Esophagus mucosa (tissue), 1 donor: ENCODE measurements around the gene MED15. TPM values are rescaled to one million over a fixed set of nuclear protein-coding genes. Genes with fewer than 3 reads are reported as not detected.
A peak's percentile ranks its signal among the peaks of the same experiment; 100 is the strongest.
"Not testable (repeated sequence)": the region's sequence is repeated elsewhere in the genome, so short reads cannot be mapped to it uniquely, and the experiment has no call there.

Experiments used
- ATAC-seq: fragments of 200-7000 bp; cut with Tn5 transposase; one replicate; pipeline ENCODE4 v1.9.1; 2020
- total RNA-seq: library from RNA; stranded (reverse); gene quantifications from one replicate; pipeline ENCODE4 v1.2.4, GENCODE V29; 2023
- donor health status: DM: yes; HTN: yes; CAD: no.

The MED15 gene
- total RNA-seq, 1 donor from 2014 or later = 51.7 TPM

DNA sequence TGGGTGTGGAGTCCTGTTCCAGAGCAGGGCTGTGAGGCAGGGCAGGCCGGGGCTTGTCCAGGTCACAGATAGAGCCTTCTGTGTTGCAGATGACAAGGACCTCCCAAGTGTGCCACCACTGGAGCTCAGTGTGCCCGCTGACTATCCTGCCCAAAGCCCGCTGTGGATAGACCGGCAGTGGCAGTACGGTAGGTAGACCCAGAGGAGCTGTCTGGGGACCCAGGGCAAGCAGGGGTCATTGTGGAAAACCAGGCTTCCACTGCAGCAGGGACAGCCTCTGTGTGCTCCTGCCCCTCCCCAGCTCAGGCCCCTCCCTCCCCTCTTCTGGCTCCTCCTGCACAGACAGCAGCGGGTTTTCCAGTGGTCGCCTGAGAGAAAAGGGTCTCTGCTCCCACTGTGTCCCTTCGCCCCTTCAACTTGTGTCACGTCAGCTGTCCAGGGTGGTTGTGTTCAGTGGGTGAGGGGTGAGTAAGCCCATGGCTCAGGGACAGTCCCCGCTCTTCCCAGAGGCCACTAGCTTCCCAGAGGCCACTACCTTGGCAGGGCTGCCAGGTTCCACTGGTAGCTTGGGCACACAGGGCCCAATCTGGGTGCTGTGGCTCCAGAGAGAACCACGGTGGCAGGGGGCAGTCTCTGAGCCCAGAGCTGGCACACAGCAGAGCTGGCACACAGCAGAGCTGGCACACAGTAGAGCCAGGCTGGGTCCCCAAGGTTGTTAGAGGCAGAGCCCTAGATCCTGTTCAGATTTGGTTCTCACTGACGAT, 78.4 kb downstream of the MED15 start:
- ATAC-seq = peak; percentile 68

DNA sequence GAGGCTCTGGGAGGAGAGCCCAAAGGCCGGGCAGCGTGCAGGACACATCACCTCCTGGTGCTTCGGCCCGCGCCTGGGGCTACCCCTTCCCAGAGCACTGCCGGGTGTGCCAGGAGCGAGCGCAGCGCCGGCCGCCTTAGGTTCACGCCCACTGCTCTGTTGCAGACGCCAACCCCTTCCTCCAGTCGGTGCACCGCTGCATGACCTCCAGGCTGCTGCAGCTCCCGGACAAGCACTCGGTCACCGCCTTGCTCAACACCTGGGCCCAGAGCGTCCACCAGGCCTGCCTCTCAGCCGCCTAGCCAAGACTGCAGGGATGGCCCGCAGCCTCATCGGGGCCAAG, 79.0 kb downstream of the MED15 start:
- peak; percentile 6 for ATAC-seq

DNA sequence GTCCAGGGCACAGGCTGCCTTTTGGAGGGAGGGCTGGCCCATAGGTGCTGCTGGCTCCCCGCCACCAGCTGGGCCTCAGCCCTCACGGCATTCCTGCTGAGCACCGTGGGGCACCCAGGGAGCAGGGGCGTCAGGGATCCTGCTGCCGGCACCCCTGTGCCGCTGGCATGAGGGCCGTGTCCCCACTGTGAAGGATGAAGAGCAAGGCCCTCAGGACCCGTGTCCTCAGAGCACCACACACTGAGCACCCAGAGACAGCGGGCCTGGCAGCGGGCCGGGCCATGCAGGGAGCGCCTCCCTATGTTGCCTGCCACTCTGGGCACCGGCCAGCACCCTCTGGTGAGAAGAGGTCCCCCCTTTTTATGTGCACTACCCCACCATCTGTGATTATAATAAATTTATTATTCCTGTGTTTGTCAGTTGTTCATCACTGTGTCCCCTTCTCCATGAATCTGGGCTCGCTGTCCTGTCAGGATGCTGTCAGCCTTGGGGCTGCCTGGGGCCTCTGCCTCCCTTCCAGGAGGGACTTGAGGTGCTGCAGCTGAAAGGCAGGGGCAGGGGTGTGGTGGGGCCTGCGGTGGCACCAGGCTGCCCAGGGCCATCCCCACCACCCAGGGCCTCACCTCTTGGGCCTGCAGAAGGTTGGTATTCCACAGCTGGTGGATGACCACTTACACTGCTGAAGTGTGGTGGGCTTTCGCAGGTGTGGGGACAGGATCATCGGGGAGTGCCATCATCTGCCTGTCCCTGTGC, 80.0 kb downstream of the MED15 start:
- no peak for ATAC-seq

DNA sequence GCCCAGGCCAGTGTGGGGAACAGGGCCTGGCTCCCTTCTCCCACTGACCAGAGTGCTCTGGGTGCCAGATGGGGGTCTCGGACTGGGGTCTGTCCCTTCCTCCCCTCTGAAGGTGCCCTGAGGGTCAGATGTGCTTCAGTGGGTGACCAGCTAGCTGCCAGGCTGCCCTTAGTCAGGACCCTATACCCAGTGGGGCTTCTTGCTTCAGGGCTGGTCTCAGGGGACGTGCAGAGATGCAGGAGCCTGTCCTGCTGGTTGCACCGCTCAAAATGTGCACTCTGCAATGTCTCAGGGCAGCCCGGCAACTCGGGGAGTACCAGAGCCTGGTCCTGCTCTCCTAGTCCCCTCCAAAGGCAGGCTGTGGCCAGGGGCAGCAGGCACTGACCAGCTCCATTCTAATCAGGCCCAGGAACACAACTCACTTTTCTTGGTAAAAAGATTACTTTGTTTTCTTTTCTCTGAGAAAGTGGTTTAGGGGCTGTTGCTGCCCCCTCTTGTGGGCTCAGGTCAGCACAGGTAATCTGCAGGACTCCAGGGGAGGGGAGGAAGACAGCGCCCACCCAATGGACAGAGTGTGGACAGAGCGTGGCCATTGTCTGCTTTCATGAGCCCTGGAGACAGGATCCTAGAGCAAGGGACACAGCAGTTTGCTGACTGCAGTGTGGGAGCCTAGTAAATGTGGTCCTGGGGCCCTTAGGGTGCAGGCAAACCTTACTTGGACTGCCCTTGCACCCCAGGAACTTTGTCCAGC, 80.9 kb downstream of the MED15 start:
- ATAC-seq = no peak

DNA sequence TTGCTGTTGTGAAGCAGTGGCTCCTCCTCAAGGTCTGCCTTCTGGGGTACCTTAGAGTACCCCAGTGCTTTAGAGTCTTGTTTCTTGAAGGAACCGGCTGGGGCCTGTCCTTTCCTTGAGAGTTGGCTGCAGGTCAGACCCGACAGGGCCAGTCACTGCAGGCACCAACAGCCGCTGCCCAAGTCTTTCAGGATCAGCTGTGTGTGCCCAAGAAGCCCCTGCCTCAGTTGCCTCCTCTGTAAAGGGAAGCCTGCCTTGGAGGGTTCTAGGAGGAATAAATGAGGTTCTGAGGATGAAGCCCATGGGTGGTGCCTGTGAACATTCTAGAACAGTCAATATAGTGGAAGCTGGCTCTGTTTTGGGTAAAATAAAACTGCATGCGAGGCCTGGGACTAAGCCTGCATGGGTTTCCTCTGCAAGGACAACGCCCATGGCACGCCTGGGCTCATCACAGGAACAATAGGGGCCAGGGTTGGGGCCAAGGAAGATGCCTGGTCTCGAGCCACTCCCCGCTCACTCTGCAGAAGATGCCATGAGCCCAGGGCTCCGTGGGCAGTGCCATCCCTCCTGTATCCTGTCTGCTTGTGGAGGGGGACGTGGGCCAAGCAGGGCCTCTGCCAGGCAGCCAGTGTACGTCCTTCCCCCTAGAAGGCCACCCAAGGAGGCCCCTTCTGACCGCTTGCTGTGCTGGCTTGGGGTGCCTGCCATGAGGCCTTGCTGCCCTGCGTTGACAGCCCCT, 81.6 kb downstream of the MED15 start:
- peak; percentile 37 for ATAC-seq

DNA sequence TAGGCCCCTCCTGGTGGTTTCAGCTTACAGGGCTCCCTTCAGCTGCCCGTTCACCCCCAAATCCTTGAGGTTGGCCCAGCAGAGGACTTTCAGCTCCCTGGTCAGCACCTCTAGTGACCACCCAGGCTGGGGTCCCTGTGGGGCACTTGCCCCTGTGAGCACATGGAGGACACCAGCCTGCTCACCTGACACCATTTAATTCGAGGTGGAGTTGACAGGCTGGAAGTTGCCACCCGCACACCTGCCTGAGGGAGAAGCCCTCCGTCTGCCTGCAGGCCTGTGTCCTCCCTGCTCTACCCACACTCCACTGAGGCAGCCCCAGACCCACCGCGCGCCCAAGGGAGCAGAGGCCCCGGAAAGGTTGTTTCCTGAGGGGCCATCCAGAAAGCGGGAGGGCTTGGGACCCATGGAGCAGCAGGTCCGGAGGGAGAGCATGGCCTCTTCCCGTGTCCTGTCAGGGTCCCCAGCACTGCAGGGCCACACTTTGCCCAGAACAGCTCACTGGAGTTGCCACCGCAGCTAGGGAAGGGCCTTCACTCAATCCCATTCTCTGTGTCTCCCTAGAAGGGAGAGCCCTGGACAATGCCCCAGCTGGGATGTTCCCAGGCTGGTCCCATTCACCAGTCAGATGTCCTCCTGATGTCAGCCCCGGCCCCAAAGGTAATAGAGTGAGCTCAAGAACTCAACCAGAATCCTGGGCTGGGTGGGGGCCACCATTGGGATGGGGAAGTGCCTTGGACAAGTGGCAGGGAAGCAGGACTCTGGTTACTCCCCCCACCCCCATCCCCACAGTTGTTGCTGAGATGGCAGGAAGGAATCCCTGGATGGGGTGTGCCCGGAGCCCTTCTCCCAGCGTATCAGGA, 82.4 kb downstream of the MED15 start:
- ATAC-seq = no peak

DNA sequence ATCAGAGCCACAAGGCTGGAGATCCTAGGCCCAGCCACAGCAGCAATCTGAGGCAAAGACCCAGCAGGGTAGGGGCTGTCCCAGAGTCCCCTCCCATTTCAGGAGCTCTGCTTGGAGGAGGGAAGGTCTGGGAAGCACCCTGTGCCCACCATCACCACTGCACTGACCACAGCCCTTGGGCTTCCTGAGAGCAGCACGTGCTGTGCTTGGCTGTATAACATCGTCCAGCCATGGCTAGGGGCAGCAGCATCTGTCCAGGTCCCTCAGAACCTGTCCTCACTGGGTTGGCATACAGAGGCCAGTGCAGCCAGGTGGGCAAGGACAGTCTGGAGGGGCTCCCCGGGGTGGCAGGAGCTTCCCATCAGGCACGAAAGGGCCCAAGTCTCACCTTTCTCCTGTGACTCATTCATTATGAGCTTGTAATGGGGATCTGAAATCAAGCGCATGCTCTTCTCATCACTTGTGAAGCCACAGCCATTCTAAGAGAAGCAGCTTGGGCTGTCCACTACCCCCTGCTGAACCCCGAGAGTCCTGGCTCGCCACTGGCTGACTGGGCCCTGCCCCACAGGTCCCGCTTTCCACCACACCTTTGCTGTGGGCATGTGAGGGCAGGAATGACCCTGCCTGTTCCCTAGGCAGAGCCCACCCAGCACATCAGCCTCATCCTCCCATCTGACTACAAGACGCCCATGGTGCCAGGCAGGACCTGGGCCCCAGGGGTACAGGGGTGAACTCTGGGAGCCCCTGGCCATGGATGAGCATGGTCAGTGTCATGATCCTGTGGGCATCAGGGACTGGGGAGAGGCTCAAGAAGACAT, 83.3 kb downstream of the MED15 start:
- ATAC-seq = no peak

DNA sequence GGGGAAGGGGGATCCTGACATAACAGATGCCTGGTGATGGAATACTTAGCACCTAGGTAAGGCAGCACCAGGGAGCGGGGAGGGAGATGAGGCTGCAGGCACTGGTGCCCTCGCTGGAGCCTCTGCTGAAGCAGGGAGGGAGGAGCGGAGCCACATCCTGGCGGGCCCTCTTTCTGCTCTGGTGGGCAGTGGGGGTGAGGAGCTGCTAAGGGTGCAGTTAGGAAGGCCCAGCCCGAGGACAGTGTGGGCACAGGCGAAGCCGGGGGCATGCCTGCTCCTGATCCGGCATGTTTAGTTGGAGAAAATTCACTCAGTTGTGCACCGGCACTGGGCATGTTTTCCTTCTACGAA, 83.9 kb downstream of the MED15 start:
- peak; percentile 7 for ATAC-seq

DNA sequence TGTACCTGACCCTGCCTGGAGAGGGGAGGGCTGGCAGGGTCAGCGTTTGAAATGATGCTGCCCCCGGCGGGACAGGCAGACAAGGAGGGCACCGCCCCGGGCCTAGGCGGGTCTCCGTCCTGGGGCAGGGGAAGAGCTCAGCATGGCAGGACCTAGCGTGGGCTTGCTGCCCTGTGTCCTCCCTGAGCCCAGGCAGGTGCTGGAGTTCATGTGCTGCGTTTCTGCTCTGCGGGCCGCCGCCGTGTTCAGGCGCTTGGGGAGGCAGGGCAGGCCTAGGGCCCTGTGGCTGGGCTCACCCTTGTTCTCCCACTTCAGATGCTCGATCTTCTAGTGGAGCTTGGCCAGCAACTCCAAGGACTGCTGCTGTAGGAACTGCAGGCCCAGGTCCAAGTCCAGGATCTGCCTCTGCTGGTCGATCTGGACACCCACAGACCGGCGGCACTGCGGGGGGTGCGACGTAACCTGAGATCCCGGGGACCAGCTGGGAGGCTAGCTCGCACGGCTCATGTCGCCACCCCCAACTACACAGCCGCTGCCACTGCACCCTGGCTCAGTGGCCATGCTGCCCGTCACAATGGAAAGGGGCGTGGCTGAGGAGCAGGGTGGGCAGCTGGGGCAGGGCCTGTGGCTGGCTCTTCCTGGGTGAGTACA, 84.4 kb downstream of the MED15 start:
- ATAC-seq = peak; percentile 4

DNA sequence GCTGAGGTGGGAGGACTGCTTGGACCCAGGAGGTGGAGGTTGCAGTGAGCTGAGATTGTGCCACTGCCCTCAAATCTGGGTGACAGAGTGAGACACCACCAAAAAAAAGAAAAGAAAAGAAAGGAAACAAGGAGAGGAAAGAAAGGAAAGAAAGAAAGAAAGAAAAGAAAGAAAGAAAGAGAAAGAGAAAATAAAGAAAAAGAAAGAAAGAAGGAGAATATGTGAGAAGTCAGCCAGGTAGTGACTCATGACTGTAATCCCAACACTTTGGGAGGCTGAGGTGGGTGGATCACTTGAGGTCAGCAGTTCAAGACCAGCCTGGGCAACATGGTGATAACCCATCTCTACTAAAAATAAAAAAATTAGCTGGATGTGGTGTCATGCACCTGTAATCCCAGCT, 86.6 kb downstream of the MED15 start:
- not testable (repeated sequence) for ATAC-seq

DNA sequence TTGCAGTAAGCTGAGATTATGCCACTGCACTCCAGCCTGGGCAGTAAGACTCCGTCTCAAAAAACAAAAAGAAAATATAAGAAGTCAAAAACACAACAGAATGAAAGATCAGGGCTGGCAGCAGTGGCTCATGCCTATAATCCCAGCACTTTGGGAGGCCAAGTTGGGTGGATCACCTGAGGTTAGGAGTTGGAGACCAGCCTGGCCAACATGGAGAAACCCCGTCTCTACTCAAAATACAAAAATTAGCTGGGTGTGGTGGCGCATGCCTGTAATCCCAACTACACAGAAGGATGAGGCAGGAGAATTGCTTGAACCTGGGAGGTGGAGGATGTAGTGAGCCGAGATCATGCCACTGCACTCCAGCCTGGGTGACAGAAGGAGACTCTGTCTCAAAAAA, 87.1 kb downstream of the MED15 start:
- ATAC-seq = not testable (repeated sequence)

DNA sequence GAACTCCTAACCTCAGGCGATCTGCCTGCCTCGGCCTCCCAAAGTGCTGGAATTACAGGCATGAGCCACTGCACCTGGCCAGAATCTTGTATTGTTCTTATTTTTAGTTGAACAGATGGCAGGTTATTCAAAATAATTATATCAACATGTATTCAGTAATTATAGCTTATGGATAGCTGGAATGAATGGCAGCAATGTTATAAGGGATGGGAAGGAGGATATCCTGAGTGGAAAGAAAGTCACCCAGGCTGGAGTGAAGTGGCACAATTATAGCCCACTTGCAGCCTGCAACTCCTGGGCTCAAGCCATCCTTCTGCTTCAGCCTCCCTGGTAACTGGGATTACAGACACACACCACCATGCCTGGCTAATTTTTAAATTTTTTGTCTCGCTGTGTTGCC, 88.1 kb downstream of the MED15 start:
- no peak for ATAC-seq

DNA sequence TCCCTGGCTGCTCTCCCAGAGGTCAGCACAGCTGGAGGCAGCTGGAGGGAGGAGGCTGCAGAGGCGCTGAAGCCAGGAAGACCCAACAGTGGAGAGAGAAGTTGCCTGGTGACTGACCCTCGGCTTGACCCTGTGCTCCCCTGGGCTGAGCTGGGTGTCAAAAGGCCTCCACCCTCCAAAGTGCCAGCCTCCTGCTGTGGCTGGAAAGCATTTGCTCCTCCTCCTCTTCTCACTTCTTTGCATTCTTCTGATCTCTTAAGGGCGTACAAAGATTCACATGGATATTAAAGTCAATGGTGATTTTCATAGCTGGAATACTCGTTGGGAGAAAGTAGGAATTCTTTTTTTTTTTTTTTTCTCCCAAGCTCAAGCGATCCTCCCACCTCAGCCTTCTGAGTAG, 91.7 kb downstream of the MED15 start:
- ATAC-seq = no peak

DNA sequence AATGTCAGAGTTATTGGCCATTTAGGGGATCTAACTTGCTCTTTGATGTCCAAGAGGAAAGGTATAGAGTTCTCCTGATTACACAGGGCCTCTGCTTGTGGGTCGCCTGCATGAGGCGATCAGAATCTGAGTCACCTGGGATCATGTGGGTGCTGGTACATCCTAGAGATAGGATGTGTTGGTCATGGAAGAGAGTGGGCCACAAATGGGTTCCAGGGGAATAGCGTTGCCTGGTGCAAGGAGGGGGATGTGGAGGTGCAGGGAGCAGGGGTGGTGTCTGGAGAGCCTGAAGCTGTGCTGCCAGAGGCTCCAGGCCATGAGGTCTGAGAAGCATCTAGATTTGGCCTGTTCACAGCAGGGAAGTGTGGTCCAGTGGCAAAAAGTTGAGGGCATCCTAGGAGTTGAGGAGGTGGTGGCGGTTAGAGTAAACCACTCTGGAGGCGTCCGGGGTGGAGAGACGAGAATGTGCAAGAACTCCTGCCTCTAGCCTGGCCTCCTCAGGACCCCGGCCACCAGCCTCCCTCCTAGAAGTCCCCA, 92.8 kb downstream of the MED15 start:
- no peak for ATAC-seq

DNA sequence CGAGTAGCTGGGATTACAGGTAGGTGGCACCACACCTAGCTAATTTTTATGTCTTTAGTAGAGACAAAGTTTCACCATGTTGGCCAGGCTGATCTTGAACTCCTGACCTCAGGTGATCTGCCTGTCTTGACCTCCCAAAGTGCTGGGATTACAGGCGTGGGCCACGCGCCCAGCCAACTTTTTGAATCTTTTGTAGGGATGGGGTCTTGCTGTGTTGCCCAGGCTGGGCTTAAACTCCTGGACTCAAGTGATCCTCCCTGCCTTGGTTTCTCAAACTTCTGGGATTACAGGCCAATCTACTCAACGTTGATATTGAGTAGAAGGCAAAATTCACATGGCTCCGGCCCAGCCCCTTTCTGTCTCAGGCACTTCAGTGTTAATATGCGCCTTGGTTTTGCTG, 93.9 kb downstream of the MED15 start:
- ATAC-seq = no peak

DNA sequence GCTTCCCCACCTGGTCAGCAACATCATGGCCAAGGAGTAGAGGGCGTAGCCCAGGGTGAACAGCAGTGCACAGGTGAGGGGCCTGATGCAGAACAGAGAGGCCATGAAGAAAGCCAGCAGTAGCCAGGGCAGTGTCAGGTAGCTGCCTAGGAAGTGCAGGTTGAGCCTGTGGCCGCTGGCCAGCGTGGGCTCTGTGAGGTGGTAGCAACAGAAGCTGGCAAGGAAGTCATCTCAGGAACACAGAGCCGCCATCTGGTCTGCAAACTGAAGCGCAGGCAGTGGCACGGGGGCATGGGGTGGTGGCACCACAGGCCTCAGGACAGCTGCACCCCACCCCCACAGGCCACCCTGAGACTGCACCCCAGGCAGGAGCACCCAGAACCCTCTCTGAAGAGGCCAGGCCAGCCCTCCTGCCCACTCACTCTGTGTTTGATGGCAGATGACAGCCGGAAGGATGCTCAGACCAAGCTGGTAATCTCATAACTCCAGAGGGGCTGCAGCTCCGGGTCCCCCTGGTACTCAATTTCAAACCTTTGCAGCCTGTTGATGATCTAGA, 95.3 kb downstream of the MED15 start:
- no peak for ATAC-seq

DNA sequence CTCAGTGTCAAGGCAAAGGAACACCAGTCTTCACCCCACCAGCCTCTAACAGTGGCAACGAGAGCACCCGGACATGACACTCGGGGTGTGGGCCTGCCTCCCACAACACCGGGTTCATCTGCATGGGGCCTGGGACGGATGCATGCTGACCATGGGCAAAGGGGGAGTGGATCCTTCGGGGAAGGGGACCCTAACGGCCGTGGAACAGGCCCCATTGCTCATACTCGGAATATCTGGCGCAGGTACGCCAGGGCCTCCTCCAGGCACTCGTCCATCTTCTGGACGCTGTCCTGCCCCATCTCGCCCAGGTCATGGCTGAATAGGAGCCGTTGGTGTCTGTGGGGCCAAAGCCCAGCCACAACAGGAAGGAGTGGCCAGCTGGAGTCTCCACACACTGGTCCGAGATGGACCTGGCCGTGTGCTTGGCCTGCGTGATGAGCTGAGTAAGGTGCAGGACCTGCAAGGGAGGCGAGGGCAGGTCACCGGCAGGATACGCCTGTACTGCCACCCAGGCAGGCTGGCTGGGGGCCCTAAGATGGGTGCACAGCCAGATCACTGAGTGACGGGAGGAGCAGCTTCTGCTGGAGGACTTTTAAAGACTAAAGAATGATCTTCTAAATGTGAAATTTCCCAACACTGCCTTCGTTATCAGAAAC, 96.8 kb downstream of the MED15 start:
- no peak for ATAC-seq

DNA sequence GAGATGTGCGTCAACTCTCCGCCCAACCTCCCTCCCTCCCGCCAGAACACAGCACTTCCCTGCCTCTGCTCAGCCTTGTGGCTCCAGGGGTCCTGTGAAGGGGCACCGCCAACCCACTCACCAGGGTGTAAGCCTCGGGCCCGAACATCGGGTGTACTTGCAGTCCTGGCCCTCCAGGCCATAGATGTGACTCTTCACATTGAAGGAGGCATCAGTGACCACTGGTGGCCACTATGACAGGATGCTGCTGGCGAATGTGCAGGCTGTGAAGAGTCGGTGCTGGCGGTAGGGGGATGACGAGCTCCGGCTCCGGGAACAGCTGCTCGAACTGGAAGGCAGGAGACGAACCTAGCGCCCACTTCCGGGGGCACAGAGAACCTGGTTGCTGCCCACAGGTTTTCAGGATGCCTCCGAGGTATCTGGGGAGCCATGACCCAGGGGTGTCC, 97.4 kb downstream of the MED15 start:
- no peak for ATAC-seq

DNA sequence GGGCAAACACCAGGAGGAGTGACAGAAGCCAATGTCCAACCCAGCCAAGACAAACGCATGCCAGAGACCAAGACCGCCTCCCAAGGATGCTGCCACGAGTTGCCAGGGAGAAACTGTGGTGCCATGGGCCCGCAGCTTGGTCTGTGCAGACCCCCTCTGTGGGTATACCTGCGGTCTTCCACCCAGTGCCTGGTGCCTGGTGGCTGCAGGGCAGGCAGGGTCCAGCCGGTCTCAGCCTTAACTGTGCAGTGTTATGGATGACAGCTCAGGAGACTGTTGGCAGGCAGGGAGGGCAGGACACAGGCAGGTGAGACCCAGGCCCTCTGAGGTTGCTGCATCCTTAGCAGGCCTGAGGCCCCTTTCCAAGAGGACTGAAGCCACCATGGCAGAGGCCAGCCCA, 97.9 kb downstream of the MED15 start:
- no peak for ATAC-seq
